22Rv1 (cell line): Measurements from ENCODE around the gene MAN1C1.

Source experiments
- ZFX ChIP-seq: fragments of 450-650 bp; IDR thresholded peaks from 2 replicates; pipeline ENCODE4 v1.6.1; 2017; ENCODE audit warnings: antibody characterized with exemption, borderline replicate concordance
- TF ChIP-seq, protein P1 (sequence below): fragments of 450-650 bp; IDR thresholded peaks from 2 replicates; pipeline ENCODE4 v1.5.1; 2017; ENCODE audit warnings: mild to moderate bottlenecking

DNA sequence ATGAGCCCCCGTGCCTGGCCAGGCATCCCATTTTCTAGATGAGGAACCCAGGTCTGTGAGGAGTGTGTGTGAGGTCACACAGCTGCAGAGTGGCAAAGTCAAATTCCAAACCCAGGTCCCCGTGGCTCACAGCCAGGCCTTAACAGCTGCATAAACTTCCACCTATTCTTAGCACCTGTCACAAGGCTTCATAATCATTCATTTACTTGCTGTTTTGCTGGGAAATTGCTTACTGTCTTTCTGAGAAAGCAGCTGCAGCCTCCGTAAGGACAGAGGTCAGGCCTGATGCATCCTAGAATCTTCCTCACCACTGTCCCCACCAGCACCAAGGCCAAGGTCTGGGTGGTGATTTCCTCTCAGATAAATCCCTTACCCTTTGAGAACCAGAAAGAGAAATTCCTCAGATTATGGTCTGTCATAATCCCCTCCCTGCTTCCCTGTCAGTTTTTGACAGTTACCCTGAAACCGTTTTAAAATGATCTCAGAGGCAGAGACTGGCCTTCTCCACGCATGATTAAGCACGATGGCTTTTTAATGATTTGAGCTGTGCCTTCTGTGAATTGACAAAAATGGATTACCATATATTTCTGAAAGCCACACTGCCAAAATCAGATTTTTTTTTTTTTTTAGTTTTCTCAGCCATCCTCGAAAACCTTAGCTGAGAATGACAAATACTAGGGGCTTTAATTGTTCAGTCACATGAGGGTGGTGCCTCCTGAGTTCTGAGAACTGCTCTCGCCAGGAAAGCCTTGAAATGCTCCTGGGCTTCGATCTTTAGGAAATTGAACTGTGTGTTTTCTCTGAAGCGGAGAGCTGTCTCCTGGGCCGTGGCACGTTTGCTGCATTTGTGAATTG lies 113.4 kb downstream of the MAN1C1 start:
- TF ChIP-seq, protein P1, sequence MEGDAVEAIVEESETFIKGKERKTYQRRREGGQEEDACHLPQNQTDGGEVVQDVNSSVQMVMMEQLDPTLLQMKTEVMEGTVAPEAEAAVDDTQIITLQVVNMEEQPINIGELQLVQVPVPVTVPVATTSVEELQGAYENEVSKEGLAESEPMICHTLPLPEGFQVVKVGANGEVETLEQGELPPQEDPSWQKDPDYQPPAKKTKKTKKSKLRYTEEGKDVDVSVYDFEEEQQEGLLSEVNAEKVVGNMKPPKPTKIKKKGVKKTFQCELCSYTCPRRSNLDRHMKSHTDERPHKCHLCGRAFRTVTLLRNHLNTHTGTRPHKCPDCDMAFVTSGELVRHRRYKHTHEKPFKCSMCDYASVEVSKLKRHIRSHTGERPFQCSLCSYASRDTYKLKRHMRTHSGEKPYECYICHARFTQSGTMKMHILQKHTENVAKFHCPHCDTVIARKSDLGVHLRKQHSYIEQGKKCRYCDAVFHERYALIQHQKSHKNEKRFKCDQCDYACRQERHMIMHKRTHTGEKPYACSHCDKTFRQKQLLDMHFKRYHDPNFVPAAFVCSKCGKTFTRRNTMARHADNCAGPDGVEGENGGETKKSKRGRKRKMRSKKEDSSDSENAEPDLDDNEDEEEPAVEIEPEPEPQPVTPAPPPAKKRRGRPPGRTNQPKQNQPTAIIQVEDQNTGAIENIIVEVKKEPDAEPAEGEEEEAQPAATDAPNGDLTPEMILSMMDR = no peak
- no peak for TF ChIP-seq ZFX
